Measurements from ENCODE around the gene CPHXL.

The CPHXL gene

GRCh38 chr16:75745823-75746222, 19.5 kb upstream of the CPHXL start:
- Histone ChIP-seq H3K36me3 (ENCODE audit: control insufficient read depth, insufficient read depth, low read length) (no peaks in the 10 kb centered on the region), H3K27me3 (ENCODE audit: control insufficient read depth, insufficient read depth, low read length) (no peaks in the 10 kb centered on the region), H3K9me3 (ENCODE audit: control insufficient read depth, insufficient read depth, low read length) (peaks cover 13% of the 10 kb centered on the region), H3K4me3 (ENCODE audit: low read depth, low read length) (no peak overlapping the region), H3K9ac (ENCODE audit: low read depth, low read length) (no peak overlapping the region), H3K4me1 (ENCODE audit: control insufficient read depth, insufficient read depth, low read length) (no peaks in the 10 kb centered on the region)

- H3K27me3 ChIP-seq (ENCODE audit: control insufficient read depth, insufficient read depth, low read length), result no peaks in the 10 kb centered on the region
- H3K4me1 ChIP-seq (ENCODE audit: control insufficient read depth, insufficient read depth, low read length), result no peaks in the 10 kb centered on the region
- H3K9ac ChIP-seq (ENCODE audit: low read depth, low read length), result no peak overlapping the region
- H3K4me3 ChIP-seq (ENCODE audit: low read depth, low read length), result no peak overlapping the region
- H3K9me3 ChIP-seq (ENCODE audit: control insufficient read depth, insufficient read depth, low read length), result peaks cover 15% of the 10 kb centered on the region
- H3K36me3 ChIP-seq (ENCODE audit: control insufficient read depth, insufficient read depth, low read length), result no peaks in the 10 kb centered on the region
Observed at GRCh38 chr16:75745242-75745641, 19.0 kb upstream of the CPHXL start.

- peaks cover 15% of the 10 kb centered on the region for H3K9me3 ChIP-seq (ENCODE audit: control insufficient read depth, insufficient read depth, low read length)
- H3K9ac ChIP-seq (ENCODE audit: low read depth, low read length), result no peak overlapping the region
- H3K4me3 ChIP-seq (ENCODE audit: low read depth, low read length), result no peak overlapping the region
- H3K27me3 ChIP-seq (ENCODE audit: control insufficient read depth, insufficient read depth, low read length), result no peaks in the 10 kb centered on the region
- H3K4me1 ChIP-seq (ENCODE audit: control insufficient read depth, insufficient read depth, low read length), result no peaks in the 10 kb centered on the region
- no peaks in the 10 kb centered on the region for H3K36me3 ChIP-seq (ENCODE audit: control insufficient read depth, insufficient read depth, low read length)
Observed at GRCh38 chr16:75742424-75743047, 16.2 kb upstream of the CPHXL start.

- no peaks in the 10 kb centered on the region for H3K9me3 ChIP-seq (ENCODE audit: control insufficient read depth, insufficient read depth, low read length)
- no peaks in the 10 kb centered on the region for H3K36me3 ChIP-seq (ENCODE audit: control insufficient read depth, insufficient read depth, low read length)
- H3K4me1 ChIP-seq (ENCODE audit: control insufficient read depth, insufficient read depth, low read length), result no peaks in the 10 kb centered on the region
- H3K27me3 ChIP-seq (ENCODE audit: control insufficient read depth, insufficient read depth, low read length), result no peaks in the 10 kb centered on the region
- no peak overlapping the region for H3K4me3 ChIP-seq (ENCODE audit: low read depth, low read length)
- H3K9ac ChIP-seq (ENCODE audit: low read depth, low read length), result no peak overlapping the region
Observed at GRCh38 chr16:75733305-75734211, 7.3 kb upstream of the CPHXL start.

- no peaks in the 10 kb centered on the region for H3K27me3 ChIP-seq (ENCODE audit: control insufficient read depth, insufficient read depth, low read length)
- H3K4me3 ChIP-seq (ENCODE audit: low read depth, low read length), result no peak overlapping the region
- H3K9ac ChIP-seq (ENCODE audit: low read depth, low read length), result no peak overlapping the region
- H3K9me3 ChIP-seq (ENCODE audit: control insufficient read depth, insufficient read depth, low read length), result no peaks in the 10 kb centered on the region
- H3K36me3 ChIP-seq (ENCODE audit: control insufficient read depth, insufficient read depth, low read length), result no peaks in the 10 kb centered on the region
- H3K4me1 ChIP-seq (ENCODE audit: control insufficient read depth, insufficient read depth, low read length), result no peaks in the 10 kb centered on the region
Observed at GRCh38 chr16:75732871-75733270, 6.6 kb upstream of the CPHXL start.

GRCh38 chr16:75727221-75727620, 931 bp upstream of the CPHXL start:
- no peaks in the 10 kb centered on the region for H3K9me3 ChIP-seq (ENCODE audit: control insufficient read depth, insufficient read depth, low read length)
- no peaks in the 10 kb centered on the region for H3K36me3 ChIP-seq (ENCODE audit: control insufficient read depth, insufficient read depth, low read length)
- H3K4me3 ChIP-seq (ENCODE audit: low read depth, low read length), result no peak overlapping the region
- H3K4me1 ChIP-seq (ENCODE audit: control insufficient read depth, insufficient read depth, low read length), result no peaks in the 10 kb centered on the region
- no peak overlapping the region for H3K9ac ChIP-seq (ENCODE audit: low read depth, low read length)
- H3K27me3 ChIP-seq (ENCODE audit: control insufficient read depth, insufficient read depth, low read length), result no peaks in the 10 kb centered on the region

GRCh38 chr16:75718452-75718851, 7.8 kb downstream of the CPHXL start:
- Histone ChIP-seq H3K4me1 (ENCODE audit: control insufficient read depth, insufficient read depth, low read length) (no peaks in the 10 kb centered on the region), H3K9ac (ENCODE audit: low read depth, low read length) (no peak overlapping the region), H3K4me3 (ENCODE audit: low read depth, low read length) (no peak overlapping the region), H3K27me3 (ENCODE audit: control insufficient read depth, insufficient read depth, low read length) (no peaks in the 10 kb centered on the region), H3K9me3 (ENCODE audit: control insufficient read depth, insufficient read depth, low read length) (peaks cover 5% of the 10 kb centered on the region), H3K36me3 (ENCODE audit: control insufficient read depth, insufficient read depth, low read length) (no peaks in the 10 kb centered on the region)

GRCh38 chr16:75714661-75715060, 11.6 kb downstream of the CPHXL start:
- H3K9me3 ChIP-seq (ENCODE audit: control insufficient read depth, insufficient read depth, low read length), result peaks cover 6% of the 10 kb centered on the region
- no peak overlapping the region for H3K9ac ChIP-seq (ENCODE audit: low read depth, low read length)
- no peaks in the 10 kb centered on the region for H3K36me3 ChIP-seq (ENCODE audit: control insufficient read depth, insufficient read depth, low read length)
- no peak overlapping the region for H3K4me3 ChIP-seq (ENCODE audit: low read depth, low read length)
- H3K27me3 ChIP-seq (ENCODE audit: control insufficient read depth, insufficient read depth, low read length), result no peaks in the 10 kb centered on the region
- H3K4me1 ChIP-seq (ENCODE audit: control insufficient read depth, insufficient read depth, low read length), result no peaks in the 10 kb centered on the region

- Histone ChIP-seq H3K9ac (ENCODE audit: low read depth, low read length) (no peak overlapping the region), H3K9me3 (ENCODE audit: control insufficient read depth, insufficient read depth, low read length) (peaks cover 9% of the 10 kb centered on the region), H3K4me3 (ENCODE audit: low read depth, low read length) (no peak overlapping the region), H3K4me1 (ENCODE audit: control insufficient read depth, insufficient read depth, low read length) (no peaks in the 10 kb centered on the region), H3K27me3 (ENCODE audit: control insufficient read depth, insufficient read depth, low read length) (no peaks in the 10 kb centered on the region), H3K36me3 (ENCODE audit: control insufficient read depth, insufficient read depth, low read length) (no peaks in the 10 kb centered on the region)
Observed at GRCh38 chr16:75710344-75710743, 15.9 kb downstream of the CPHXL start.

- Histone ChIP-seq H3K9me3 (ENCODE audit: control insufficient read depth, insufficient read depth, low read length) (no peaks in the 10 kb centered on the region), H3K4me1 (ENCODE audit: control insufficient read depth, insufficient read depth, low read length) (peaks cover 10% of the 10 kb centered on the region), H3K27me3 (ENCODE audit: control insufficient read depth, insufficient read depth, low read length) (no peaks in the 10 kb centered on the region), H3K36me3 (ENCODE audit: control insufficient read depth, insufficient read depth, low read length) (no peaks in the 10 kb centered on the region), H3K9ac (ENCODE audit: low read depth, low read length) (no peak overlapping the region), H3K4me3 (ENCODE audit: low read depth, low read length) (no peak overlapping the region)
Observed at GRCh38 chr16:75703306-75703705, 23.0 kb downstream of the CPHXL start.

GRCh38 chr16:75702242-75702641, 24.0 kb downstream of the CPHXL start:
- Histone ChIP-seq H3K9ac (ENCODE audit: low read depth, low read length) (no peak overlapping the region), H3K27me3 (ENCODE audit: control insufficient read depth, insufficient read depth, low read length) (no peaks in the 10 kb centered on the region), H3K36me3 (ENCODE audit: control insufficient read depth, insufficient read depth, low read length) (no peaks in the 10 kb centered on the region), H3K4me3 (ENCODE audit: low read depth, low read length) (no peak overlapping the region), H3K4me1 (ENCODE audit: control insufficient read depth, insufficient read depth, low read length) (peaks cover 10% of the 10 kb centered on the region), H3K9me3 (ENCODE audit: control insufficient read depth, insufficient read depth, low read length) (no peaks in the 10 kb centered on the region)

- Histone ChIP-seq H3K4me3 (ENCODE audit: low read depth, low read length) (no peak within 1 kb of the TSS), H3K27me3 (ENCODE audit: control insufficient read depth, insufficient read depth, low read length) (no peaks in the 10 kb centered on the region), H3K9ac (ENCODE audit: low read depth, low read length) (no peak within 1 kb of the TSS), H3K36me3 (ENCODE audit: control insufficient read depth, insufficient read depth, low read length) (no peaks in the 10 kb centered on the region), H3K9me3 (ENCODE audit: control insufficient read depth, insufficient read depth, low read length) (no peaks in the 10 kb centered on the region), H3K4me1 (ENCODE audit: control insufficient read depth, insufficient read depth, low read length) (peaks cover 10% of the 10 kb centered on the region)
Observed at GRCh38 chr16:75701361-75701760, 24.9 kb downstream of the CPHXL start, which contains the start of gene DUXB. Gene DUXB (minus strand): TSS chr16:75701461. CDS start chr16:75701418, 43 bp downstream.
